SH-SY5Y (cell line): Measurements from ENCODE around the gene SAMD1.

Experiments
- GATA2 ChIP-seq: IDR thresholded peaks from 2 replicates; pipeline ENCODE4 v1.6.1; 2011; ENCODE audit warnings: mild to moderate bottlenecking, low read depth, low read length
- GATA3 ChIP-seq: IDR thresholded peaks from 2 replicates; pipeline ENCODE4 v1.6.1; 2011; ENCODE audit warnings: low read depth, mild to moderate bottlenecking, low read length, moderate library complexity

Gene SAMD1

DNA sequence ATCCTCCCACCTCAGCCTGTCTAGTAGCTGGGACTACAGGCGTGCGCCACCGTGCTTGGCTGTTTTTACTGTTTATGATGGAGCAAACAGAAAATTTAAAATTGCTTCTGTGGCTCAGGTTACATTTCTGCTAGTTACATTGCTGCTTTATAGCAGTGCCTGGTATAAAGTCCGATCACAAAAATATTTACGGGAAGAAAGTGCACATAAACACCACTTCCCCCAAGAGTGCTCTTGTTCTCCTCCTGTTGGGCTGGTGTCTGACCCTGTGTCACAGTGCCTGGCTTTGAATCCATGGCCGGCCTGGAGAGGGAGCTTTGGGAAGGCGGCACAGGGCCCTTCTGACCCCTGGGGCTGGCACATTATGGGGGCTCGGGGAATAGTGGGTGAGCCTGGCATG is 15.1 kb upstream of the SAMD1 start:
- TF ChIP-seq GATA3 (no peak), GATA2 (no peak)

DNA sequence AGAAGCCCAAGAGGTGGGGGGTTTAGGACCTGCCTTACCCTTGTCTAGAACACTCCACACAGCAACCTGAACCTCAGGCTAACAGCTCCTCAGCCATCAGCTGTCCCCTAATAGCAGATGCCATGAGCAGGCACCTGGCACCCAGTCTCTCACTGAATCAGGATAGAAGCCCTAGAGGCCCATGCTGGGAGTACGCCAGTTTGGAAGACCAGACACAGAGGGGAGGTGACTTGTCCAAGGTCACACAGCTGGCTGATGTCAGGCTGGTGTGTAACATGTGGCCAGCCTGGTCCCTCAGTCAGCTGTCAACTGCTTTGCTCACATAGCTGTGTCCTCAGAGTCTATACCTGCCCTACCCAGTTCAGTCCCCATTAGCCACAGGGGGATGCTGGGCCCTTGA is 12.8 kb upstream of the SAMD1 start:
- TF ChIP-seq GATA2 (no peak), GATA3 (no peak)

DNA sequence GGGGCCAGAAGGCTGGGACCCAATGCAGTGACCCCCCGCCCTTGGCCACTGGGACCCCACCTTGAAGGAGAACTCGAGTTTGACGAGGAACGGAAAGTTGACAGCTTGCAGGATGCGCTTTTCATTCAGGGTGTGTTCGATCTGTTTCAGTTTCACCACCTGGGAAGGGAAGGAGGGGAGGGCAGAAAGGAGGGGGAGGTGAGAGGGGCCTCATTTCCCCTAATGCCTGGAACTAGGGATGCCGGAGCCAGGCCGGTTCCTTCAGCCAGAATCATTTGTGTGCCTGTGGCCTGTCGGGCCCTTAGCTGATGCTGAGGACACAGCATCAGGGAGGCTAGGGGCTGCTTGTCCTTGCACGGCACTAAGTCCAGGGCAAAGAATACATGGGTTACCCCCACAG is 12.2 kb upstream of the SAMD1 start:
- TF ChIP-seq GATA3, result no peak
- no peak for TF ChIP-seq GATA2

DNA sequence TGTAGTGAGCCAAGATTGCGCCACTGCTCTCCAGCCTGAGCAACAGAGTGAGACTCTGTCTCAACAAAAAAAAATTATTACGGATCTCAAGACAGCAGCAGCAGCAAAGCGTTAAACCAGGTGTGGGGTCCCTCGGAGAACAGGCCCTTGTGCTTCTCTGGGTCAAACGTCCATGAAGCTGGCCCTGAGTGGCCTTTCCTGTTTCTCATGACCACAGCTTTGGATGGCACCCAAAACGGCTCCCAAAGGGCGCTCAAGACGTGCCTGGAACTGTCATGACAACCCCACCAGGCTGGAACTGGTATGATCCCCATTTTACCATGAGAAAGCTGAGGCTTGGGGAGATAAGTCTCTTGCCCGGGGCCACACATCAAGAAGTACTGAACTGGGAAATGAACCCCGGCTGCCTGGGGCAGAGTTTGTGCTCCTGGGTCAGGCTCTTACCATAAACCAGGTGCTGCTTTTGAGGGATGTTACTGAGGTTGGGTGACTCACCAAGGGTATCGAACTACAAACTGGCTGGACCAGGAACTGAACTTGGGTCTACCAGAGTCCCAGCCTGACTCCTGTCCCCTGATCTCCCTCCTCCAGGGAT is 11.6 kb upstream of the SAMD1 start:
- TF ChIP-seq GATA3, result no peak
- TF ChIP-seq GATA2, result no peak

DNA sequence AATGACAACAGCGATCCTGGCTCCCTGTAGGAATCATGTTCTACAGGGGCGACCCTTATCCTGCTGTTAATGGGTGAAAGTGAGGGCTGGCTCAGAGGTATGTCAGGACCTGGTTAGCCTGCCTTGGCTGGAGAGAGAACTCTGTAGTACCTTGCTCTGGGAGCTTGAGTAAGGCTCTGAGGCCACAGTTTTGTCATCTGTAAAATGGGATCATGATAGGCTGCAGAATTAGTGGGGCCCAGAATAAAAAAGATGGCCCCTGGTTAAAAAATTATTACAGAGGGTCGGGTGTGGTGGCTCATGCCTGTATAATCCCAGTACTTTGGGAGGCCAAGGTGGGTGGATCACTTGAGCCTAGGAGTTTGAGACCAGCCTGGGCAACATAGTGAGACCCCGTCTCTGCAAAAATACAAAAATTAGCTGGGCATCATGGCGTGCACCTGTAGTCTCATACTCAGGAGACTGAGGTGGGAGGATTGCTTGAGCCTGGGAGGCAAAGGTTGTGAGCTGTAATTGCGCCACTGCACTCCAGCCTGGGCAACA is 10.5 kb upstream of the SAMD1 start:
- TF ChIP-seq GATA2, result no peak
- no peak for TF ChIP-seq GATA3

DNA sequence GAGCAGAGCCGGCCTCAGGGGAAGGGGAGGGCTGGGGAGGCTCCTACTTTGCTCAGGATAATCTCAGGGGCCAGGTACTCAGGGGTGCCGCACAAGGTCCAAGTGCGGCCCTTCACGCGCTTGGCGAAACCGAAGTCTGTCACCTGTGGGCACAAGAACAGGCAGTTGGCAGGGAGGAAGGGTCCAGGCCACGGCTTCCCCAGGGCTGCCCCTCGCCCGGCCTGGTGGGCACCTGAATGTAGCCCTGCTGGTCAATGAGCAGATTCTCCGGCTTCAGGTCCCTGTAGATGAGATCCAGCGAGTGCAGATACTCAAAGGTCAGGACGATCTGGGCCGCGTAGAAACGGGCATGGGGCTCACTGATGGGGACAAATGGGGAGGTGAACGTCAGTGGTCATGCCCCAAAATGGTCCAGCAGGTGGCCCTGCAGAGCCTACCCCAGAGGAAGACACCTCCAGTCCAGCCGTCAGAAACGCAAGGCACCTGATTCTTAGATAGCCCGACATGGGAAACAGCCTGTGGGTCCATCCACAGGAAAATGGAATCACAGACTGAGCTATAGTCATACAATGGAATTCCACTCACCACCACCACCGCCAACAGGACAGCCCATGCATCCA is 7.1 kb upstream of the SAMD1 start:
- TF ChIP-seq GATA3, result no peak
- no peak for TF ChIP-seq GATA2

DNA sequence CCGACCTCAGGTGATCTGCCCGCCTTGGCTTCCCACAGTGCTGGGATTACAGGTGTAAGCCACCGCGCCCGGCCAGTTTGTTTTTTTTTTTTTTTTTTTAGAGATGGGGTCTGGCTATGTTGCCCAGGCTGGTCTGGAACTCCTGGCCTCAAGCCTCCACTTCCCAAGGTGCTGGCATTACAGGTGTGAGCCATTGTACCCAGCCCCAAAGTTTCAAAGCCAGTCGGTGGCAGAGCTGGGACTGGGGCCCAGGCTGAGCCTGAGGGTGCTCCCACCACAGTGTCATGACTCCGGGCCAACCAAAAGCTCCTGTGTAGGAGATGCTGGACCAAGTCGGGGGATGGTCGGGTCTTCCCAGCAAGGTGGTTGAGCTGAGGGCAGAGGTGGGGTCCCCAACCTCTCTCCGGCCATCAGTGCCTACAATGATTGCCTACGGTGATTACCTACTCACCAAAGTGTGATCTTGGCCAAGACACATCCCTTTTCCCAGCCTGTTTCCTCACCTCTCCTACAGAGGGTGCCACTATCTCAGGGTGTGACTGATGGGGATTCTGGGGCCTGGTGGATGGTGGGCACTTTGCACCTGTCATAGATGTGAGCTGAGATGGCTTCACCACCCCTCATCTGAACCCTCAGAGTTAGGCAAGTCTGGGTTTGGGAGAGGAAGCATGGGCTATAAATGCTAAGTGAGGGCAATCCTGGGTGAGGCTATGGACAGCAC is 5.9 kb upstream of the SAMD1 start:
- TF ChIP-seq GATA3 (no peak), GATA2 (no peak)

DNA sequence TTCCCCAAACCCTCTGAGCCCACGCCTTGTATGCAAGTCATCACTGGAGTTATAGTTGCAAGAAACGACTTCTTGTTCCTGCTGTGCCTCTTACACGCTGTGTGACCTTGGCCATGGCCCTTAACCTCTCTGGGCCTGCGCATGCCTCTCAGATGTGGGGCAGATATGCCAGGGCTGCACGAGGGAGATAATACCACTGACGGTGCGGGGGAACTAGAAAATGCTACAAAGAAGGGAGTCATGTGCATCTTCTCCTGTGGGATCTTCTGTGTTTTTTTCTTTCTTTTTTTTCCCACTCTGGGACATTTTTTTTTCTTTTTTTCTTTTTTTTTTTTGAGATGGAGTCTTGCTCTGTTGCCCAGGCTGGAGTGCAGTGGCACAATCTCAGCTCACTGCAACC is 4.3 kb upstream of the SAMD1 start:
- no peak for TF ChIP-seq GATA3

DNA sequence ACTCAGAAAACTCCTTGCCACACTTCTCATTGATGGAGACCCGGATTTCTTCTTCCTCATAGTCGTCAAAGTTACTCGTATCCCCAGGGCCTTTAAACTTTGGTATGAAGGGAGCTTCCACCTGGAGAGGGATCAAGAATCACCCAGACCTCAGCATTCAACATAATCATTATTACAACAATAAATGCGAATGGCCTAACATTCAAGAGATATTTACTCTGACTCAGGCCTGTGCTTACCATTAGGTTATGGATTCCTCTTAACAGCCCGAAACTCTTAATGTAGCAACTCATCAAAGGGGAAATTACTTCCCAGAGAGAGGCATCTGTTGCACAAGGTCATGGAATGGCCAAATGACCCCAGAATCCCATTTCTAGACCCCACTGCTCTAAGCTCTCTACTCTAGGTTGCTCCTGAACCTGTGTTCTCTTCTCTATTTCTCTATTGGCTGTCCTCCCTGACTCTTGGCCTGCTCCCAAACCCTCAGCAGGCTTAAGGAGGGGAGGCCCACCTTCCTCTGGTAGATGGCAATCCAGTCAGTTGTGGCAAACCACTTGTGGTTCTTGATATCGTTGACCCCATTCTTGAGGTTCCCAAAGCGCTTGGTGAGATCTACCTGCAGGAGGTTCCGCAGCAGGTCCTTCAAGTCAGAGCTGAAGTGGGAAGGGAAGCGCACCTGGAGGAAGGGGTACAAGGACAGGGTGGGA is 2.7 kb upstream of the SAMD1 start:
- TF ChIP-seq GATA3, result no peak
- TF ChIP-seq GATA2, result no peak

DNA sequence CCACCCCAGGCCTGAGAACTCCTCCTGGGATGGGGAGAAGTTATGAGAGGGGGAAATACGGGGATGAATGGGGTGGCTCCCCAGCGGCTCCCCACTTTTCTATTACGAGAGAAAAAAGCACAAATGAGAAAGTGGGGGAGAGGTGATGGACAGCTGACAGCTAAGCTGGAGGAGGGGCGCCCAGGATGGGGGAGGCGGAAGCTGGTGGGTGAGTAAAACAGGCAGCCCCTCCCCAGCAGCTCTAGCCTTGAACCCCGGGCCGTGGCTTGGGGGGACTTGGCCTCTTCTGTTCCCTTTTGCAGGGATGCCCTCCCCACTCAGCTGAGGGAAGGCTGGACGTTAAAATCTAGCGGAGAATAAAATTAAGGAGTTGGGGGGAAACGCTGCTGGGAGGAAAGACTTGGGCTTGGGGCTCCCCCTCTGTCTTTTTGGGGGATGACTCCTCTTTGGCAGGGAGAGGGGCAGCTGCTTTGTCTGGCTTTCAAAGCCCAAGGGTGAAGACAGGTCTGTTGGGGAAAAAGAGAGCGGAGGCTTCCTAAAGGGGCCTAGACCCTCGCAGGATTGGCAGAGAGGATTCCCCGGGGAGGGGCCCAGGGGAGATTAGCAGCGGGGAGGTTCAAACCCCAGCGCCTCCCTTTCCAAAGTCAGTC is 1.4 kb upstream of the SAMD1 start:
- TF ChIP-seq GATA3 (no peak), GATA2 (no peak)

DNA sequence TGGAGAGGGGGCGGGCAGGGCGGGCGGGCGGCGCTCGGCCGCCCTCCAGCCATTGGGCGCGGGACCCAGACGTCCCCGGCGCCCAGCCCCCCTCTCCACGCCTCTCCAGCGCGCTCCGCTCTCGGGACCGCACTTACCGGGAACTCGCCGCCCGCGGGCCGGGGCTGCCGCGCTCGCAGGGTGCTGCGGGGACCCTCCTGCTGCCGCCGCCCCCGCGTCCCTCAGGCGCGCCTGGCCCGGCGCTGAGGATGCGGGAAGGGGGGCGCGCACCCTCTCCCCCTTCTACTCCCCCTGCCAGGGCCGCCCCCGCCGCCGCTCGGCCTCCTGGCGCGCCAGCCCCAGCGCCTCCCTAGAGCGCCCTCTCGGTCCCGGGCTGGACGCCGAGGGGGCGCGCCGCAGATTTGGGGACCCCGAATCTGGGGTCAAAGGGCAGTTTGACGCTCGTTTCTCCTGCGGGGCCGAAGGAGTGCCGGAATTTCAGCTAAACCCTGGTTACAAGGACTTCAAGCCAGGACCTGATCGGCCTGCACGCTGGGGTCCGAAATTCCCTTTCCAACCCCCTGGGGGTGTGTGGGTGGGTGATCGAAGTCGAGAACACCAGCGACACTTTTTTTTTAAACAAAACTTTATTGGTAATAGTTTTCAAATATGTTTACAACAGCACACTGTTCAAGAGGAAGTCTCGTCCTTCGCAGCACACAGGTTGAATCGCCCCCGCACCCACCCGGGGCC is 696 bp upstream of the SAMD1 start:
- TF ChIP-seq GATA2 (no peak), GATA3 (no peak)

DNA sequence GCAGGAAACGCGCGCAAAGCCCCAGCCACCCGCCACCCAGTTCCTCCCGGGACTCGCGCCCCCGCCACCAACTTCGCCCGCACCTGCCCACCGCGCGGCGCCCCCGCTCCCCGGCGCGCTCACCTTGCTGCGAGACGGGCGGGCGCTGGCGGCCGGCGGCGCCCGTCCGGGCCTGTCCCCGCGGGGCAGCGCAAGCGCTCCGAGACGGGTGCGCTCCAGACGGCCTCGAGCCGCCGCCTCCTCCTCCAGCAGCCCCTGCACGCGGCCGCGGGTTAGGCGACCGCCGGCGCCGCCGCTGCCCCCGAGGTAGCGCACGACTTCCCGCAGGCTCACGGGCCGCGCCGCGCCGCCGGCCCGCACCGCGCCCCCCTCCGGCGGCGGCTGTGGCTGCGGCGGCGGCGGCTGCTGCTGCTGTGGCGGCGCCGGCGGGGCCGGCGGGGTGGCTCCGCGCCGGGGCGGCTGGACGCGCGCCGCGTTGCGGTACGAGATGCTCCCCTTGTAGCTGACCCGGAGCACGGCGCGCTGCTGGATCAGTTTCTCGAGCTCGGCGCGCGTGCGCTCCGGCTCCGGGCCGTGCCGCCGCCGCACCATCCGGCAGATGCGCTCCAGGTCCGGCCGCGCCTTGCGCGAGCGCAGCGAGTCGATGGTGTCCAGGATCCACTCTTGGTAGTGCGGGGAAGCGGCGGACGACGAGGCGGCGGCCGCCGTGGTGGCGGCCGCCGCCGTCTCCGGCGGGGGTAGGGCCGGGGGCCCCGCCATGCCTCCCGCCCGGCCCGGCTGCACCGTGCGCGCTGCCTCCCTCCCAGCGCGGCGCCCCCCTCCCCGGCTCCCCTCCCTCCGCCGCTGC is 666 bp downstream of the SAMD1 start:
- TF ChIP-seq GATA2 (no peak), GATA3 (no peak)

DNA sequence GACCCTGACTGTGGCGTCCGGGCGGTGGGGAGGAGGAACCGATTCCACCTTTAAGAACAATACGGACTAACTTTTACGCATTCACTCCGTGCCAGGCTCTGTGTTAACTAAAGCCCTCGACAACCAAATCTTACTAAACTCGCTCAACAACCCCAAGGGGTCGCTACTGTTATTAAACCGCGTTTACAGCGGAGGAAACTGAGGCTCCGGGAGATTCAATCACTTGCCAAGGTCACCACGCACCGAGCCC is 1.2 kb downstream of the SAMD1 start:
- TF ChIP-seq GATA3, result no peak
- no peak for TF ChIP-seq GATA2
